ENCODE results near the gene WDR91.
A peak's percentile ranks its signal among the peaks of the same experiment; 100 is the strongest.
"Not testable (repeated sequence)": the region's sequence is repeated elsewhere in the genome, so short reads cannot be mapped to it uniquely, and the experiment has no call there.

WDR91 gene

DNA sequence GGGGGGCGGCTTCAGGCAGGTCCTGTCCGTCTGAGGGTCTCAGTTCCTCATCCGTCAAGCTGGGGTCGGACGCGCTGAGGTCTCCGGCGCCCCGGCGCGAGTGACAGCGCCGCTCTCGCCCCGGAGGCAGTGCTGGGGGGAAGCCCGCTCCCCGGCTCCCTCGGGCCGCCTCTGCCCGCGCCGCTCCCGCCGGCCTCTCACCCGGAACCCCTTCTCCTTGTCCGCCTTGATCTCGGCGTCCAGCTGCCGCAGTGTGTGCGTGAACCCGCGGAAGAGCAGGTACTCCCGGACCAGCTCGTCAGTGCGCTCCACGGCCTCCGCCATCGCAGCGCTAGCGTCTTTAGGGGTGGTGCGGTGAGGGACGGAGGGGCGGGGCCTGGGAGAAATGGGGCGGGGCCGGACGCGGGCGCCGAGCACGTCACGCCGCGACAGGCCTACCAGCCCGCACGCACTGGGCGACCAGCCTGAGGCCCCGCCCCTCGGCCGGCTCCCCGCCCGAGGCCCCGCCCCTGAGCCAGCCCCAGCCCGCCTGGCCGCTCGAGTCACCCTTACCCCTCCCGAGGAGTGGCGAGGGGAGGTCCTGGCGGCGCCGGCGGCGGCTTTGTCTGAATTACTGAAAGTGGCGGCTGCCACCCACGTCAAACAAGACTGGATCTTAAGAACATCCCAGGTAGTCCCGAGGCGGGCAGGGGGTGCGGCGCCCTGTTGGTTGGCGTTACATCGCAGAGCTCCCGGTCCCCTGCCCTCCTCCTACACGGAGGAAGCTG, at the start of gene WDR91:
WDR91 (minus strand) TSS at position 348 of the 767 bp plus-strand sequence; CDS start at position 324, 24 bp downstream.
- DNase-seq (ENCODE audit: low read depth) = peak; percentile 92

DNA sequence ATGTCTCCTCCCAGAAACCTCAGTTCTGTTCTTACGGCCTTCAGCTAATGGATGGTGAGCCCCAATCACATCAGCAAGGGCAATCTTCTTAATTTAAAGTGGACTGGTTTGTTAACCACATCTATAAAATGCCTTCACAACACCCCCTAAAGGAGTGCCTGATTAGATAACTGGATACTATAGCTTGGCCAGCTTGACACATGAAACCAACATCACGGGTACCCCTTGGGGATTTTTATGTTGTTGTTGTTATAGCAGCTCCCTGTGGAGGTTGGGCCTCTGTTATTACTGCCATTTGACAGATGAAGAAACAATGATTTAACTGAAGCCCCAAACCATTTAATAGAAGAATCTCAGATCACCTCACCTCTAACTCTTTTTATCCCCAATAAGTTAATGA, 49.1 kb upstream of the WDR91 start:
- no peak for DNase-seq (ENCODE audit: low read depth)

DNA sequence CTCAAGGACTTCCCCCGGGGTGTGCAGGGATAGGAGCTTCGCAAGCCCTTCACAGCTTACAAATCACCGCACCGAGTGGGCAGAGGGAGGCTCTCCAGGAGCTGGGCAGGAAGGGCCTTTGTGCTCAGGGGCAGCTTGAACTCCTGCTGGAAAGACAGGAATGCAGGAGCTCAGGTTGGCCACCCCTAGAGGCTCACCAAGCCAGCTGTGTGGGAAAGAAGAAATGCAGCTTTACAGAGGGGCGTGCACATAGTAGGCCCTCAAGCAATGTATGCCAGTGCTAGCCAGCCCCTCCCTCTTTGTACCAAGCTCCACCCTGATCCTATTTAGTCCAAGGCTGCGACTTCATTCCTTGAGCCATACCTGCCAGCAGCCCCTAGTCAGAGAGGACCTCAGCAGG, 48.4 kb upstream of the WDR91 start:
- no peak for DNase-seq (ENCODE audit: low read depth)

DNA sequence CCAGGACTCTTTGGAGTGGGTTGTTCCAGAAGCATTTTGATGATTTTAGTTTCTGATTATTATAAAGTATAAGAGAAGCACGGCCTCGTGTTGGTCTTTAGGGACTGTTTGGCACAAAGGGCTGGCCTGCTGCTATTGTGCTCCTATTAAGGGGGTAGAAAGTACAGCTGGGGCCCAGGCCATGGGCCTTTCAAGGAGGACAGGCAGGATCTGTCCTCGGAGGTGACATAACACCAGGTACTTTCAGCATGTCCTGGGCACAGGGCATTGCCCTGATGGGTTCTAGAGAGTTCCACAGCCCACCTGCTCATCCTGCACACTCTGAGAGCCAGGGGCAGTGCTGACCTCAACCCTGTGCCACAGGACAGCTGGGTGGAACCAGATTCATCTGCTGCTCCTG, 47.3 kb upstream of the WDR91 start:
- no peak for DNase-seq (ENCODE audit: low read depth)

DNA sequence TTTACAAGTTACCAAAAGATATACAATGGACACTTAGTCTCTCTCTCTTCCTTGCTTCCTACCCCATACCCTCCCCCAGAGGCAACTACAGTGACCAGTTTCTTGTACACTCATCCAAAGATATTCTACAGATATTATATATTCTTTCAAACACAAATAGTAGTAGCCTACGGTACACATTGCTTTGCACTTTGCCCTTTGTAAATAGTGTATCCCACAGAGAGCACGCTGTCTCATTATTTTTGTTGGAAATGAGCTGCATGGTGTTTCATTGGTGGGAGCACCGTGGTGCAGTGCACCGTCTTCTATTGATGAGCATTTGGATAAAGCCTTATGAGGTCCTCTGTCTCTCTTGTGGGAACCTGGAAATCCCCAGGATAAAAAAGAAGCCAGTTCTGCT, 46.5 kb upstream of the WDR91 start:
- no peak for DNase-seq (ENCODE audit: low read depth)

DNA sequence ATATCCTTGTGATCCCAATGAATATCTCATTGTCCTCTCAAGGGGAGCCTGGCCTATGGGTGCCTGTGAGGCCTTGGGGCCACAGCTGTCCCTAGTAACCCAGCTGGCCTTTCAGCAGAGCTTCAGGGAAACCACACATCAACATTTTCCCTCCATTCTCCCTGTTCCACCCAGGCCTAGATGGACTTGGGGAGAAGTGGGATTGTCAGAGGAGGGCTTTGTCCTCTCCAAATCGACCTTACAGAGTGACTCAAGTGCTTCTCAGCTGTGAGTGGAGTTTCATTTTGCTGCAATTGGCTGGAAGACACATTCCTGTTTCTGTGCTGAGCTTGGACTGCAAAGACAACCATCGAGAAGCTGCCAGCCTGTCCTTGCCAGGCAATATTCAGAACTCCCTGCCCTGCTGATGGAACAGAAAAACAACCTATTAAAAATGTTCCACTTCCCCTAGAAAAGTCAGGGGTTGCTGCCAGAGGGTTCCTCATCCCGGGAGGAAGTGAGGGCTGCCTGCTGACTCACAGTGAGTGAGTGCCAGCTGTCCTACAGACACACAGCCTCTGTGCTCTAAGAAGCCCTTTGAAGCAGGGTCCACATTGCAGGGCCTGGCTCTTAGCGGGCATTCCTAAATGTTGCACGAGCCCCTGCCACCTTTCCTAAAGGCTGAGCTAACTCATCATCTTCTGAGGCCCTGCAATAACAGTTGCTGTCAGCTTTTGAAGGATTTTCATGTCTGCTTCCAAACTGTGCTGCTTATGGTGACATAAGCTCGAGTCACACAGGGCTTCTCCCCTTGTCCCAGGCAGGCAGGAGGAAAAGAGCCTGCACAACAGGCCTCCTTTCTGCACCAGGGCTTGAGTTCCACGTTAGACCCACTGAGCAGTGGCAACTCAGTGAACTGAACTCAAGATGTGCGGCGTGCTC, 42.8 kb upstream of the WDR91 start:
- no peak for DNase-seq (ENCODE audit: low read depth)

DNA sequence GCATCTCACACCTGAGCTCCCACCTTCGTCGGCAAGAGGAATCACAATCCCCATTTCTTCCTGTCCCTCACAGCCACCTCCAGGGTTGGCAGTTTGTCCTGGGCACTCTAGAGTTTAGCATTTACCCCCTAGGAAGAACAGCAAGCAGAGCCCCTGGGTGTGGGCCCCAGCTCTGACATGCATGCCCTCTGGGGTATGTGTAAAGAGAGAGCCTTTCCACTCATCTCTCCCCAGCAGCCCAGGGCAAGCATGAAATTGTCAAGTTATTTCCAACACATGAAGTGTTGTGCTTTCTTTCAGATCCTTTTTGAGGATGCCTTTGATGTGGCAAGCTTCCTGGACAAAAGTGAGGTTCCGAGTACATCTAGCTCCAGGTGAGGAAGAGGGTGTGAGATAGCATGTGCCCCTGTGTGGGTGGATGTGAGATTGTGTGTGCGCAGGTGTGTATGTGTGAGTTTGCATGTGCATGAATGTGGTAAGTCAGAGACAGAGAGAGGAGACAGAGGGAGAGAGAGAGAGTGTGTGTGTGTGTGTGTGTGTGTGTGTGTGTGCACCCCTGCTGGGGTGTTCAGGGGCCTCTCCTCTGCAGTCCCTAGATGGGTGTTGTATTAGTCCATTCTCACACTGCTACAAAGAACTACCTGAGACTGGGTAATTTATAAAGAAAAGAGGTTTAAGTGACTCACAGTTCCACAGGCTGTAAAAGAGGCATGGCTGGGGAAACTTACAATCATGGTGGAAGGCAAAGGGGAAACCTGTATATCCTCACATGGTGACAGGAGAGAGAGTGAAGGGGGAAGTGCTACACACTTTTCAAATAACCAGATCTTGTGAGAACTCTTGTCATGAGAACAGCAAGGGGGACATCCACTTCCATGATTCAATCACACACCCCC, 40.4 kb upstream of the WDR91 start:
- DNase-seq (ENCODE audit: low read depth) = no peak

DNA sequence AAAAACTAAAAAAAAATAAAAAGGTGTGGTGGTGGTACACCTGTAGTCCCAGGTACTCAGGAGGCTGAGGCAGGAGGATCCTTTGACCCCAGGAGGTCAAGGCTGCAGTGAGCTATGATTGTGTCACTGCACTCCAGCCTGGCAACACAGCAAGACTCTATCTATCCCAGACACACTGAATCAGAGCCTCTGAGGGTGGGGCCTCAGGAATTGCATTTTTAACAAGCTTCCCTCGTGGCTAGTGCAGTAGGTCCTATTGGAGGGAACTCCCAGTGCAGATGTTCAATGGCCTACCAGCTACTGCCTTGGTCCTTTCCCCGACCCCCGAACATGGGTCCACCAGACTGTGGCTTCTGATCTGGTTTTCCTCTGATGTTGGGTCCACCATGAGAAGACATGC, 37.2 kb upstream of the WDR91 start:
- no peak for DNase-seq (ENCODE audit: low read depth)

DNA sequence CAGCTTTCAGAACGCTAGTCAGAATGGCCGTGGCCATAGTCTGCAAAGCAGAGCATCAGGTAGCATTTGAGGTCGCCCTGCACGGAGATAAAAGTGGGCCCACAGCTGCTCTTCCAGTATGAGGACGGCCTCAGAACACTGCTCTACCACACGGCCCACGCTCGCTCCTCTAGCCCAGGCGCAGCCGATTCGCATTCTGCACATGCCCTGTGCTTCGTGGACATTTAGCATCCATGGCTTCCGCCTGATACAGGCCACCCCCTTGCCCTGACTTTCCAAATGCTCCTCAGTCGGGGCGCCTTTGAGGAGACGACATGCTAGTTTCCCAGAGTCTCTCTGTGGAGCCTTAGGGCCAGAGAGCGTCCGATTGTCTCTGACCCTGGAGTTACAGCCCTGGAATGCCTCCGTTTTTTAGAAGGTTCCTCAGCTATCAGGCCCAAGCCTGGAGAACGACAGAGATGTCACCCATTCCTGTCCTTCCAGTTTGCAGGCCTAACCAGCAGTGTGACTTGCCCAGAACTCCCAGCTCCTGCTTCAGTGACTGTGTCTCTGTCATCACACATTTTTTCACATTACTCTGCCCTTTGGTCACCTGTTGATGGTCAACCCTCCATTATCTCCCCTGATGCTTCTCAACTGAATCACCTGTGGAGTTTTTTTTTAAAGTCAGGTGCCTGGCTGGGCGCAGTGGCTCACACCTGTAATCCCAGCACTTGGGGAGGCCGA, 36.6 kb upstream of the WDR91 start:
- DNase-seq (ENCODE audit: low read depth) = no peak

DNA sequence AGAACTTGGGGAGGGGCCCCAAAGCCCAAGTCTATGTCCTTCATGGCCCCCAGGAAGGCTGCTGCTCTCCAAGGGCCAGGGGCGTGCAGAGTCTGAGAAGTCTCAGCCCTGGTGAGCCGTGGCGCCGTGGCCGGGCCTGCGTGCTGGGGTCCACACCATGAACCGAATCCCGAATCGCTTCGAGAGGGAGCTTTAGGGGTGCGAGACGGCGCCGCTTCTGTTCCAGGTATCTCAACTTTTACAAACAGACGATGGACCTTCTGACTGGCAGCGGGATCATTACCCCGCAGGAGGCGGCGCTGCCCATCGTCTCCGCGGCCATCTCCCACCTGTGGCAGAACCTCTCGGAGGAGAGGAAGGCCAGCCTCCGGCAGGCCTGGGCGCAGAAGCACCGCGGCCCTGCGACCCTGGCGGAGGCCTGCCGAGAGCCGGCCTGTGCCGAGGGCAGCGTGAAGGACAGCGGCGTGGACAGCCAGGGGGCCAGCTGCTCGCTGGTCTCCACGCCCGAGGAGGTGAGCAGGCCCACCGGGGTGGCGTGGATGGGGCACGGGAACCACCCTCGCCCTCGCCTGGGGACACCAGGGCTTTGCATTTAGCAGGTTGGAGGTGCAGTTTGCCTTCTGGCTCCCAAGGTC, 35.0 kb upstream of the WDR91 start:
- no peak for DNase-seq (ENCODE audit: low read depth)

DNA sequence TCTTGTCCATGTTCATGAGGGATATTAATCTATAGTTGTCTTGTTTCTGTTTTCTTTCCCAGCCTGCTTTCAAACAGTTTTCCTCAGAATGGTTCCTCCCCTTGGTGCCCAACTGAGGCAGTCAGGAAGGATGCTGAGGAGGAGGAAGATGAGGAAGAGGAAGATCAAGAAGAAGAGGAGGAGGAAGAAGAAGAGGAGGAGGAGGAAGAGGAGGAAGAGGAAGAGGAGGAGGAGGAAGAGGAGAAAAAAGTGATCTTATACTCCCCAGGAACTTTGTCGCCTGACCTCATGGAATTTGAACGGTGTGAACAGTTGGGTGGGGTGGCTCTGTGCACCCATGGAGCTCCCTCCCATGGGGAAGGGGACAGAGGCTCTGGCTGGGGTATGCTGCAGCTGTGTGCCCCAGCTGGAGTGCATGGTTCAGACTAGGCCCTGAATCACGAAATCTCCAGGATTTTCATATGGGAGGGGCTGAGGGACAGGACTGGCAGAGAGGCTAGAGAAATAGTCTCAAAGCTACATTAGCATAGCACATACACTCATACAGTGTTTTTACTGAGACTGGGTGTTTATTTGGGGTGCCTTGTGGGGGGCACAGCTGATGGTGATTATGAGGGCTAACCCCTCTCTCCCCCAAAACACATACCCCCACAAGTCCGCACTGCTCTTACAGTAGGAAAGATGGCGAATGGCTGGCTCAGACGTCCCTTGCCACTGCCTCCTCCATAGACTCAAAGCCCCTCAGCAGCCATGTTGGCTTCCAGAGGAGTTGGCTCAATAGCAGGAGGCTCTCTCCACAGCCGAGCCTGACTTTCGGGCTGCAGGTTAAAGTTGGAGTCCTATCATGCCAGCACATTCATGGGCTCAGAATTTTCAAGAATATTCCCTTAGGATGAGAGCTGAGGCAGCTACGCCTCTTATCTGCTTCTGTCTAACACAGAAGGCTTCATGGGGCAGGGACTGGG, 34.2 kb upstream of the WDR91 start:
- no peak for DNase-seq (ENCODE audit: low read depth)

DNA sequence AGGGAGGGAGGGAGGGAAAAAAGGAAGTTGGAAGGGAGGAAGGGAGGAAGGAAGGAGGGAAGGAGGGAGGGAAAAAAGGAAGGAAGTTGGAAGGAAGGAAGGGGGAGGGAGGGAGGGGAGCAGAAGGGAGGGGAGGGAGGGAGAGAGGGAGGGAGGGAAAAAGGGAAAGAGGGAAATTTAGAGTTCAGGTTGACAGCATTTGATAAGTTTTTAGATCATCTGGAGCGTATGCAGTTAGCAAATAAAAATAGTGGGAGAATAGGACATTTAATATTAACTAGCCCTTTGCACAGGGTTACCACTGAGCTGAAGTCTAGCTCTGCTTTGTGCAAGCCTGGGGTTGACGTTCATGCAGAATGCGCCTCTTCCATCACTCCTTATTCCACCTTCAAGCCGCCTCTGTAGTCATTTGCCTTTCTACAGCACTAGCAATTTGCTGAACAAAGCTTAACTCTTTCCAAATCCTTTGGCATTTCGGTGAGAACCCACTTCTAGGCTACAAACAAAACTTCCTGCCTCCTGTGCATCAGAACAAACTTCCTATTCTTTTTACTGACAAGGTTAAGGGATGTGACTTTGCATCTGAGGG, 30.9 kb upstream of the WDR91 start:
- DNase-seq (ENCODE audit: low read depth) = no peak

DNA sequence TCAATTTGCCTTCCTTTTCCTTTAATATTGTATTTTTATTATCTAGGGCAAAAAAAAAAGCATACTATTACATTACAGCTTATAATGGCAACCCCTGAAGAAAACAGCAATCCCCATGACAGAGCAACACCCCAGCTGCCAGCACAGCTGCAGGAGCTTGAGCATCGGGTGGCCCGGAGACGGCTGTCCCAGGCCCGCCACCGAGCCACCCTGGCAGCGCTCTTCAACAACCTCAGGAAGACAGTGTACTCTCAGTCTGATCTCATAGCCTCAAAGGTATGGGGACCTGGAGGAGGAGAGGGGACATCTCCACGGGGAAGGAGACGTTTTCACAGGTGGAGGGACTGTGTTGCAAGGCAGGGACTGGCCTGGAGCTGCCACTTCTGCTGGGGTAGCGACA, 29.1 kb upstream of the WDR91 start:
- no peak for DNase-seq (ENCODE audit: low read depth)

DNA sequence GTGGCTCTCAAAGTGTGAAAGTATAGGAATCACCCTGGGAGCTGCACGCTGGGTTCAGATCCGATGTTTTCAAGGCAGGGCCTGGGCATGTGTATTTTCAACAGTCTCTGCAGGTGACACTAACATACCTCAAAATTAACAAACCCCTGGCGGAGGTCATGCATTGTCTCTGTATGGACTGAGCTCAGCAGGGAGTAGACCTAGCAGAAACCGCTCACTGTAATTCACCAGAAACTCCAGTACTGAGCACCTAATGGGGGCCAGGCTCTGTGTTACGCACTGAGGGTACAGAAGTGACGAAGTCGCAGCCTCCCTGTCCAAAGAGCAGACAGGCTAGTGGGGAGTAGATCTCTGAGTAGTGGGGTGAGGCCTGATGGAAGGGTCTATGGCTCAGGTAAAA, 27.9 kb upstream of the WDR91 start:
- no peak for DNase-seq (ENCODE audit: low read depth)

DNA sequence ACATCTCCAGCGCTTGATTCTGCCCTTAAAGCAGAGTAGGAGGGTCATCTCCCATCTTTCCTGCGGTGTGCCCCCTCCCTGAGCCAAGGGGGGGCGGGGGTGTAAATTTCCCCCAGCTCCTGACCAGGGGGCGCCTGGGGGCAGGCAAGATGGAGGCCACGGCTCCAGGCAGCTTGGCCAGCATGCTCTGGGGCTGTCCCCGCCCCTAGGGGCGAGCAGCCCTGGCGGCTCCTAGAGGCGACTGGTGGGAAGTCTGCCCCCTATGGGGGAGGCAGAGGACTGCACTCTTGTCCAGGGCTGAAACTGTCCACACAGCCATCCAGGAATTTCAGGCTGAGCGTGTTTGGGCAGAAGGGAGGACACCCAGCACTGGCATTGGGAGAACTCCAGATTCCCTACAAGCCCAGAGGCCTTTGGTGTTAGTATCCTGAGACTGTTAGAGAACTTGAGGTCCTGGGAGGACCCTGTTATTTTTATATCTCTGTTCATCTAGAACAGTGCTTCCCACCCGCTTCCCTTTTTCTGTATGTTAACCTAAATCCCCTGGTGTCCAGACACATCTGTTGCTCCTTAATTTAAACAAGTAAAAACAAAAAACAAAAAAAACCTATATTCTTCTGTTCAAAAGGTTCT, 26.9 kb upstream of the WDR91 start:
- no peak for DNase-seq (ENCODE audit: low read depth)

DNA sequence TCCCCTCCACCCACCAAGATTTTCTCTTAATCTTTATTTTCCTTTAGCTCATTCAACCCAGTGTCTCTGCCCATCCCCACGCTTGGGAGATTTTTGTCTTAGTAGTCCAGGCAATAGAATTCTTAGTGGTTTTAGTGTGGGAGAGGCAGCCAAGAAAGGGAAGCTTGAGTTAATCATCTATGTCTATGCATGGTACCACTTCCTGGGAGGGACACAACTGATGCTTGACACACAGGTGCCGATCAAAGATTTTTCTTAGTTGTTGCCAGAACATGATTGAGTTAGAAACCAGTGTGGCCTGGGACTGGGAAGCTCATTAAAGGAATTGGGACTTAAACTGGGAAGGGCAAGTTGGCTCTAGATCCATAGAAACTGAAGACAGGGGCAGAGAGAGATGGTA, 25.4 kb upstream of the WDR91 start:
- no peak for DNase-seq (ENCODE audit: low read depth)

DNA sequence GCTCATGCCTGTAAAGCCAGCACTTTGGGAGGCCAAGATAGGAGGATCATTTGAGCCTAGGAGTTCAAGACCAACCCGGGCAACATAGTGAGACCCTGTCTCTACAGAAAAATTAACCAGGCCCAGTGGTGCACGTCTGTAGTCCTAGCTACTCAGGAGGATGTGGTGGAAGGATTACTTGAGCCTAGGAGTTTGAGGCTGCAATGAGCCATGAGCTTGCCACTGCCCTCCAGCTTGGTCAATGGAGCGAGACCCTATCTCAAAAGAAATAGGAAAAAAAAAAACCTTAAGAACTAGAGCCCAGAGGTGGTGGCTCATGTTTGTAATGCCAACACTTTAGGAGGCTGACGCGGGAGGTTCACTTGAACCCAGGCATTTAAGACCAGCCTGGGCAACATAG, 24.5 kb upstream of the WDR91 start:
- DNase-seq (ENCODE audit: low read depth) = no peak

DNA sequence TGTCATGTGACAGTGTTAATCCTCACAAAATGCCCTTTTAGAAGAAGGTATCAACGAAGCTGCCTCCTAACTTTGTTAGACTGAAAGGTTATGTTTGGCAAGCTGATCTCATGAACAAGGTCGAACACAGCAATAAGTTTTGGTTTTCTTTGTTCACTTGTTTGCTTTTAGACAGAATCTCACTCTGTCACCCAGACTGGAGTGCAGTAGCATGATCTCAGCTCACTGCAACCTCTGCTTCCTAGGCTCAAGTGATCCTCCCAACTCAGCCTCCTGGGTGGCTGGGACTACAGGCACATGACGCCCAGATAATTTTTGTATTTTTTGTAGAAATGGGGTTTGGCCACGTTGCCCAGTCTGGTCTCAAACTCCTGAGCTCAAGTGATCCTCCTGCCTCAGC, 23.4 kb upstream of the WDR91 start:
- no peak for DNase-seq (ENCODE audit: low read depth)

DNA sequence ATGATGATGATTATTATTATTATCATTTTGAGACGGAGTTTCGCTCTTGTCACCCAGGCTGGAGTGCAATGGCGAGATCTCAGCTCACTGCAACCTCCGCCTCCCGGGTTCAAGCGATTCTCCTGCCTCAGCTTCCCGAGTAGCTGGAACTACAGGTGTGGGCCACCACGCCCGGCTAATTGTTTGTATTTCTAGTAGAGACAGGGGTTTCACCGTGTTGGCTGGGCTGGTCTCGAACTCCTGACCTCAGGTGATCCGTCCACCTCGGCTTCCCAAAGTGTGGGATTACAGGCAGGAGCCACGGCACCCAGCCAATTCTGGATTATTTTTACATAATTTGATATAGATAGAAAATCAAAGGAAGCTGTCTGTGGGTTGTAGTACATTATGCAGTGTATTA, 22.8 kb upstream of the WDR91 start:
- not testable (repeated sequence) for DNase-seq (ENCODE audit: low read depth)

Data from stimulated activated CD8-positive, alpha-beta memory T cell treated with anti-CD3 and anti-CD28 coated beads, Interleukin-7, amount 100 ng/mL, for 24 hours (primary cell).